ENCODE results near the gene TBX3. TPM values are rescaled to one million over a fixed set of nuclear protein-coding genes. Genes with fewer than 3 reads are reported as not detected.

Gene TBX3
- total RNA-seq, 1 donor from 2014 or later, result not detected

GRCh38 chr12:114662512-114663177 is 21.3 kb downstream of the TBX3 start:
- H3K9me3 Mint-ChIP-seq, result no peaks in the 10 kb centered on the region
- Histone ChIP-seq H3K27me3 (peaks cover 98% of the 10 kb centered on the region), H3K27ac (no peak overlapping the region), H3K9me3 (ENCODE audit: low read depth) (no peaks in the 10 kb centered on the region), H3K4me1 (peaks cover 35% of the 10 kb centered on the region), H3K9ac (no peak overlapping the region), H3K4me2 (no peak overlapping the region), H3K4me3 (no peak overlapping the region), H3F3A (ENCODE audit: low read depth) (peaks cover 31% of the 10 kb centered on the region), H3K79me2 (ENCODE audit: low read depth) (no peaks in the 10 kb centered on the region), H2AFZ (replicated peaks) (no peak overlapping the region), H4K20me1 (ENCODE audit: low read depth) (peaks cover 43% of the 10 kb centered on the region), H3K36me3 (no peaks in the 10 kb centered on the region)
- no peaks in the 10 kb centered on the region for H3K36me3 Mint-ChIP-seq
- TF ChIP-seq CTCF (IDR thresholded peaks at IDR 0.05), result peak; percentile 81
- no peak for TF ChIP-seq EZH2phosphoT487 (IDR thresholded peaks at IDR 0.05)
- no peak for TF ChIP-seq EZH2 (IDR thresholded peaks at IDR 0.05)
- H3K27me3 Mint-ChIP-seq (ENCODE audit: insufficient read depth, low read depth), result peaks cover 56% of the 10 kb centered on the region
- H3K4me3 Mint-ChIP-seq, result no peak overlapping the region
- H3K4me1 Mint-ChIP-seq, result peaks cover 19% of the 10 kb centered on the region
- H3K27ac Mint-ChIP-seq, result no peak overlapping the region
- peak; percentile 78 for DNase-seq (ENCODE audit: low spot score)

GRCh38 chr12:114661245-114661644 is 22.7 kb downstream of the TBX3 start:
- peaks cover 24% of the 10 kb centered on the region for H3K4me1 Mint-ChIP-seq
- H2AFZ ChIP-seq (replicated peaks), result no peak overlapping the region

GRCh38 chr12:114659084-114659483 is 24.9 kb downstream of the TBX3 start:
- peaks cover 17% of the 10 kb centered on the region for H4K20me1 ChIP-seq (ENCODE audit: low read depth)
- H2AFZ ChIP-seq (replicated peaks), result no peak overlapping the region
- peaks cover 26% of the 10 kb centered on the region for H3F3A ChIP-seq (ENCODE audit: low read depth)
- no peaks in the 10 kb centered on the region for H3K9me3 ChIP-seq (ENCODE audit: low read depth)
- H3K4me1 ChIP-seq, result peaks cover 20% of the 10 kb centered on the region
- H3K27ac ChIP-seq, result no peak overlapping the region
- H3K4me1 Mint-ChIP-seq, result peaks cover 23% of the 10 kb centered on the region
- no peaks in the 10 kb centered on the region for H3K9me3 Mint-ChIP-seq
- H3K4me2 ChIP-seq, result no peak overlapping the region
- no peaks in the 10 kb centered on the region for H3K36me3 ChIP-seq
- no peaks in the 10 kb centered on the region for H3K36me3 Mint-ChIP-seq
- TF ChIP-seq EZH2 (IDR thresholded peaks at IDR 0.05) (no peak), EZH2phosphoT487 (IDR thresholded peaks at IDR 0.05) (no peak), CTCF (IDR thresholded peaks at IDR 0.05) (no peak)
- no peaks in the 10 kb centered on the region for H3K79me2 ChIP-seq (ENCODE audit: low read depth)
- DNase-seq (ENCODE audit: low spot score), result no peak
- H3K27me3 Mint-ChIP-seq (ENCODE audit: insufficient read depth, low read depth), result peaks cover 33% of the 10 kb centered on the region
- H3K9ac ChIP-seq, result no peak overlapping the region
- H3K4me3 Mint-ChIP-seq, result no peak overlapping the region
- no peak overlapping the region for H3K27ac Mint-ChIP-seq
- peaks cover 77% of the 10 kb centered on the region for H3K27me3 ChIP-seq
- H3K4me3 ChIP-seq, result no peak overlapping the region

More at GRCh38 chr12:114661245-114661644, 22.7 kb downstream of the TBX3 start:
- DNase-seq (ENCODE audit: low spot score), result no peak
- Histone ChIP-seq H3K4me3 (no peak overlapping the region), H3K9me3 (ENCODE audit: low read depth) (no peaks in the 10 kb centered on the region), H3K27ac (no peak overlapping the region), H3K27me3 (peaks cover 87% of the 10 kb centered on the region), H3K9ac (no peak overlapping the region), H3K36me3 (no peaks in the 10 kb centered on the region), H3F3A (ENCODE audit: low read depth) (peaks cover 31% of the 10 kb centered on the region), H4K20me1 (ENCODE audit: low read depth) (peaks cover 35% of the 10 kb centered on the region), H3K4me2 (no peak overlapping the region), H3K4me1 (peaks cover 33% of the 10 kb centered on the region), H3K79me2 (ENCODE audit: low read depth) (no peaks in the 10 kb centered on the region)
- peaks cover 43% of the 10 kb centered on the region for H3K27me3 Mint-ChIP-seq (ENCODE audit: insufficient read depth, low read depth)
- no peak overlapping the region for H3K4me3 Mint-ChIP-seq
- H3K36me3 Mint-ChIP-seq, result no peaks in the 10 kb centered on the region
- no peak overlapping the region for H3K27ac Mint-ChIP-seq
- no peak for TF ChIP-seq EZH2phosphoT487 (IDR thresholded peaks at IDR 0.05)
- H3K9me3 Mint-ChIP-seq, result no peaks in the 10 kb centered on the region

GRCh38 chr12:114658002-114658441 is 26.0 kb downstream of the TBX3 start:
- H3K4me3 Mint-ChIP-seq, result no peak overlapping the region
- Histone ChIP-seq H3K27ac (no peak overlapping the region), H3K9me3 (ENCODE audit: low read depth) (no peaks in the 10 kb centered on the region), H3K4me3 (no peak overlapping the region), H3K79me2 (ENCODE audit: low read depth) (no peaks in the 10 kb centered on the region), H3K4me2 (peak overlapping the region; percentile 29), H3K9ac (no peak overlapping the region), H4K20me1 (ENCODE audit: low read depth) (peaks cover 11% of the 10 kb centered on the region), H3K27me3 (peaks cover 66% of the 10 kb centered on the region), H3K4me1 (peaks cover 20% of the 10 kb centered on the region), H2AFZ (replicated peaks) (no peak overlapping the region), H3K36me3 (no peaks in the 10 kb centered on the region), H3F3A (ENCODE audit: low read depth) (peaks cover 26% of the 10 kb centered on the region)
- no peaks in the 10 kb centered on the region for H3K9me3 Mint-ChIP-seq
- peaks cover 23% of the 10 kb centered on the region for H3K27me3 Mint-ChIP-seq (ENCODE audit: insufficient read depth, low read depth)
- H3K27ac Mint-ChIP-seq, result no peak overlapping the region
- DNase-seq (ENCODE audit: low spot score), result no peak
- H3K36me3 Mint-ChIP-seq, result no peaks in the 10 kb centered on the region
- peaks cover 23% of the 10 kb centered on the region for H3K4me1 Mint-ChIP-seq
- TF ChIP-seq CTCF (IDR thresholded peaks at IDR 0.05) (no peak), EZH2 (IDR thresholded peaks at IDR 0.05) (no peak), EZH2phosphoT487 (IDR thresholded peaks at IDR 0.05) (no peak)
